Measurements from ENCODE around the gene SLIT3.

The SLIT3 gene

GRCh38 chr5:169002953-169003555 is 297.9 kb downstream of the SLIT3 start:
- no peak overlapping the region for H3K9ac ChIP-seq (ENCODE audit: low read depth in 1 of 2, low read length in 2 of 2)
- H3K27me3 ChIP-seq (ENCODE audit: control insufficient read depth in 2 of 2, insufficient read depth in 2 of 2, low read length in 2 of 2): no peaks in the 10 kb centered on the region
- H3K36me3 ChIP-seq (ENCODE audit: control insufficient read depth in 2 of 2, insufficient read depth in 2 of 2, low read length in 2 of 2): no peaks in the 10 kb centered on the region
- H3K27ac ChIP-seq (ENCODE audit: low read depth in 2 of 2, low read length in 2 of 2): no peak overlapping the region
- no peaks in the 10 kb centered on the region for H3K4me1 ChIP-seq (ENCODE audit: control insufficient read depth in 2 of 2, insufficient read depth in 2 of 2, low read length in 2 of 2)
- no peak overlapping the region for H3K4me3 ChIP-seq (ENCODE audit: low read length in 2 of 2)
- H3K9me3 ChIP-seq (ENCODE audit: control insufficient read depth in 2 of 2, low read length in 2 of 2): no peaks in the 10 kb centered on the region

- no peaks in the 10 kb centered on the region for H3K4me1 ChIP-seq (ENCODE audit: control insufficient read depth in 2 of 2, insufficient read depth in 2 of 2, low read length in 2 of 2)
- H3K27me3 ChIP-seq (ENCODE audit: control insufficient read depth in 2 of 2, insufficient read depth in 2 of 2, low read length in 2 of 2): peaks cover 0 to 2% of the 10 kb centered on the region in 2 donors
- H3K36me3 ChIP-seq (ENCODE audit: control insufficient read depth in 2 of 2, insufficient read depth in 2 of 2, low read length in 2 of 2): no peaks in the 10 kb centered on the region
- H3K27ac ChIP-seq (ENCODE audit: low read depth in 2 of 2, low read length in 2 of 2): no peak overlapping the region
- no peak overlapping the region for H3K9ac ChIP-seq (ENCODE audit: low read depth in 1 of 2, low read length in 2 of 2)
- H3K4me3 ChIP-seq (ENCODE audit: low read length in 2 of 2): no peak overlapping the region
- H3K9me3 ChIP-seq (ENCODE audit: control insufficient read depth in 2 of 2, low read length in 2 of 2): no peaks in the 10 kb centered on the region
Measured at GRCh38 chr5:169001394-169001793, 299.5 kb downstream of the SLIT3 start.

GRCh38 chr5:168995024-168995423 is 305.9 kb downstream of the SLIT3 start:
- Histone ChIP-seq H3K4me3 (ENCODE audit: low read length in 2 of 2) (no peak overlapping the region), H3K4me1 (ENCODE audit: control insufficient read depth in 2 of 2, insufficient read depth in 2 of 2, low read length in 2 of 2) (no peaks in the 10 kb centered on the region), H3K27ac (ENCODE audit: low read depth in 2 of 2, low read length in 2 of 2) (no peak overlapping the region)

GRCh38 chr5:168992687-168993086 is 308.3 kb downstream of the SLIT3 start:
- H3K9me3 ChIP-seq (ENCODE audit: control insufficient read depth in 2 of 2, low read length in 2 of 2): no peaks in the 10 kb centered on the region
- no peak overlapping the region for H3K27ac ChIP-seq (ENCODE audit: low read depth in 2 of 2, low read length in 2 of 2)
- H3K4me3 ChIP-seq (ENCODE audit: low read length in 2 of 2): no peak overlapping the region
- H3K36me3 ChIP-seq (ENCODE audit: control insufficient read depth in 2 of 2, insufficient read depth in 2 of 2, low read length in 2 of 2): no peaks in the 10 kb centered on the region
- peaks cover 0 to 4% of the 10 kb centered on the region in 2 donors for H3K27me3 ChIP-seq (ENCODE audit: control insufficient read depth in 2 of 2, insufficient read depth in 2 of 2, low read length in 2 of 2)
- H3K4me1 ChIP-seq (ENCODE audit: control insufficient read depth in 2 of 2, insufficient read depth in 2 of 2, low read length in 2 of 2): no peaks in the 10 kb centered on the region
- H3K9ac ChIP-seq (ENCODE audit: low read depth in 1 of 2, low read length in 2 of 2): no peak overlapping the region

More at GRCh38 chr5:168995024-168995423, 305.9 kb downstream of the SLIT3 start:
- H3K9me3 ChIP-seq (ENCODE audit: control insufficient read depth in 2 of 2, low read length in 2 of 2): no peaks in the 10 kb centered on the region
- no peaks in the 10 kb centered on the region for H3K36me3 ChIP-seq (ENCODE audit: control insufficient read depth in 2 of 2, insufficient read depth in 2 of 2, low read length in 2 of 2)
- H3K9ac ChIP-seq (ENCODE audit: low read depth in 1 of 2, low read length in 2 of 2): no peak overlapping the region
- H3K27me3 ChIP-seq (ENCODE audit: control insufficient read depth in 2 of 2, insufficient read depth in 2 of 2, low read length in 2 of 2): peaks cover 0 to 2% of the 10 kb centered on the region in 2 donors

- Histone ChIP-seq H3K27ac (ENCODE audit: low read depth in 2 of 2, low read length in 2 of 2) (no peak overlapping the region), H3K36me3 (ENCODE audit: control insufficient read depth in 2 of 2, insufficient read depth in 2 of 2, low read length in 2 of 2) (no peaks in the 10 kb centered on the region)
Measured at GRCh38 chr5:168992016-168992415, 308.9 kb downstream of the SLIT3 start.

GRCh38 chr5:168991311-168991710 is 309.6 kb downstream of the SLIT3 start:
- Histone ChIP-seq H3K27ac (ENCODE audit: low read depth in 2 of 2, low read length in 2 of 2) (no peak overlapping the region), H3K9ac (ENCODE audit: low read depth in 1 of 2, low read length in 2 of 2) (no peak overlapping the region), H3K4me1 (ENCODE audit: control insufficient read depth in 2 of 2, insufficient read depth in 2 of 2, low read length in 2 of 2) (no peaks in the 10 kb centered on the region), H3K9me3 (ENCODE audit: control insufficient read depth in 2 of 2, low read length in 2 of 2) (no peaks in the 10 kb centered on the region), H3K27me3 (ENCODE audit: control insufficient read depth in 2 of 2, insufficient read depth in 2 of 2, low read length in 2 of 2) (peaks cover 0 to 2% of the 10 kb centered on the region in 2 donors), H3K4me3 (ENCODE audit: low read length in 2 of 2) (no peak overlapping the region), H3K36me3 (ENCODE audit: control insufficient read depth in 2 of 2, insufficient read depth in 2 of 2, low read length in 2 of 2) (no peaks in the 10 kb centered on the region)

More at GRCh38 chr5:168992016-168992415, 308.9 kb downstream of the SLIT3 start:
- Histone ChIP-seq H3K9me3 (ENCODE audit: control insufficient read depth in 2 of 2, low read length in 2 of 2) (no peaks in the 10 kb centered on the region), H3K4me1 (ENCODE audit: control insufficient read depth in 2 of 2, insufficient read depth in 2 of 2, low read length in 2 of 2) (no peaks in the 10 kb centered on the region), H3K27me3 (ENCODE audit: control insufficient read depth in 2 of 2, insufficient read depth in 2 of 2, low read length in 2 of 2) (peaks cover 0 to 2% of the 10 kb centered on the region in 2 donors), H3K9ac (ENCODE audit: low read depth in 1 of 2, low read length in 2 of 2) (no peak overlapping the region), H3K4me3 (ENCODE audit: low read length in 2 of 2) (no peak overlapping the region)

GRCh38 chr5:168990679-168991078 is 310.3 kb downstream of the SLIT3 start:
- Histone ChIP-seq H3K27ac (ENCODE audit: low read depth in 2 of 2, low read length in 2 of 2) (no peak overlapping the region), H3K4me3 (ENCODE audit: low read length in 2 of 2) (no peak overlapping the region), H3K9me3 (ENCODE audit: control insufficient read depth in 2 of 2, low read length in 2 of 2) (no peaks in the 10 kb centered on the region), H3K27me3 (ENCODE audit: control insufficient read depth in 2 of 2, insufficient read depth in 2 of 2, low read length in 2 of 2) (peaks cover 0 to 2% of the 10 kb centered on the region in 2 donors), H3K36me3 (ENCODE audit: control insufficient read depth in 2 of 2, insufficient read depth in 2 of 2, low read length in 2 of 2) (no peaks in the 10 kb centered on the region), H3K4me1 (ENCODE audit: control insufficient read depth in 2 of 2, insufficient read depth in 2 of 2, low read length in 2 of 2) (no peaks in the 10 kb centered on the region), H3K9ac (ENCODE audit: low read depth in 1 of 2, low read length in 2 of 2) (no peak overlapping the region)

- no peak overlapping the region for H3K9ac ChIP-seq (ENCODE audit: low read depth in 1 of 2, low read length in 2 of 2)
- no peaks in the 10 kb centered on the region for H3K36me3 ChIP-seq (ENCODE audit: control insufficient read depth in 2 of 2, insufficient read depth in 2 of 2, low read length in 2 of 2)
- H3K4me1 ChIP-seq (ENCODE audit: control insufficient read depth in 2 of 2, insufficient read depth in 2 of 2, low read length in 2 of 2): no peaks in the 10 kb centered on the region
- H3K4me3 ChIP-seq (ENCODE audit: low read length in 2 of 2): no peak overlapping the region
- no peaks in the 10 kb centered on the region for H3K9me3 ChIP-seq (ENCODE audit: control insufficient read depth in 2 of 2, low read length in 2 of 2)
- peaks cover 0 to 2% of the 10 kb centered on the region in 2 donors for H3K27me3 ChIP-seq (ENCODE audit: control insufficient read depth in 2 of 2, insufficient read depth in 2 of 2, low read length in 2 of 2)
- H3K27ac ChIP-seq (ENCODE audit: low read depth in 2 of 2, low read length in 2 of 2): no peak overlapping the region
Measured at GRCh38 chr5:168989731-168990505, 311.0 kb downstream of the SLIT3 start.

- Histone ChIP-seq H3K27ac (ENCODE audit: low read depth in 2 of 2, low read length in 2 of 2) (no peak overlapping the region), H3K36me3 (ENCODE audit: control insufficient read depth in 2 of 2, insufficient read depth in 2 of 2, low read length in 2 of 2) (no peaks in the 10 kb centered on the region), H3K27me3 (ENCODE audit: control insufficient read depth in 2 of 2, insufficient read depth in 2 of 2, low read length in 2 of 2) (peaks cover 0 to 2% of the 10 kb centered on the region in 2 donors), H3K9ac (ENCODE audit: low read depth in 1 of 2, low read length in 2 of 2) (no peak overlapping the region), H3K4me3 (ENCODE audit: low read length in 2 of 2) (no peak overlapping the region), H3K9me3 (ENCODE audit: control insufficient read depth in 2 of 2, low read length in 2 of 2) (no peaks in the 10 kb centered on the region), H3K4me1 (ENCODE audit: control insufficient read depth in 2 of 2, insufficient read depth in 2 of 2, low read length in 2 of 2) (no peaks in the 10 kb centered on the region)
Measured at GRCh38 chr5:168988699-168989098, 312.2 kb downstream of the SLIT3 start.

GRCh38 chr5:168987543-168988300 is 313.2 kb downstream of the SLIT3 start:
- Histone ChIP-seq H3K4me1 (ENCODE audit: control insufficient read depth in 2 of 2, insufficient read depth in 2 of 2, low read length in 2 of 2) (no peaks in the 10 kb centered on the region), H3K36me3 (ENCODE audit: control insufficient read depth in 2 of 2, insufficient read depth in 2 of 2, low read length in 2 of 2) (no peaks in the 10 kb centered on the region), H3K9ac (ENCODE audit: low read depth in 1 of 2, low read length in 2 of 2) (no peak overlapping the region), H3K27ac (ENCODE audit: low read depth in 2 of 2, low read length in 2 of 2) (no peak overlapping the region), H3K27me3 (ENCODE audit: control insufficient read depth in 2 of 2, insufficient read depth in 2 of 2, low read length in 2 of 2) (peaks cover 0 to 2% of the 10 kb centered on the region in 2 donors), H3K4me3 (ENCODE audit: low read length in 2 of 2) (no peak overlapping the region), H3K9me3 (ENCODE audit: control insufficient read depth in 2 of 2, low read length in 2 of 2) (no peaks in the 10 kb centered on the region)
